8988T (cell line): ENCODE data around the gene ARMH4.

Experiments used
- DNase-seq: peaks from one replicate; pipeline ENCODE4 v3.0.0; 2011

The ARMH4 gene

GRCh38 chr14:58152014-58152857 lies at the start of gene ARMH4:
Gene ARMH4, minus strand, starts transcription at chr14:58152213. Its CDS starts 12,855 bp downstream, at chr14:58139358.
- peak; percentile 75 for DNase-seq

- DNase-seq = no peak
Measured at GRCh38 chr14:58200846-58201245, 48.8 kb upstream of the ARMH4 start.

GRCh38 chr14:58200480-58200841 lies 48.4 kb upstream of the ARMH4 start:
- DNase-seq = no peak

GRCh38 chr14:58199726-58200479 lies 47.9 kb upstream of the ARMH4 start, which contains the start of gene ACTR10:
Gene ACTR10, plus strand, starts transcription at chr14:58200149. Its CDS starts 69 bp downstream, at chr14:58200218.
- DNase-seq = peak; percentile 66

GRCh38 chr14:58198086-58198485 lies 46.1 kb upstream of the ARMH4 start:
- DNase-seq = no peak

- DNase-seq = no peak
Measured at GRCh38 chr14:58196198-58196597, 44.2 kb upstream of the ARMH4 start.

- DNase-seq = no peak
Measured at GRCh38 chr14:58193542-58193941, 41.5 kb upstream of the ARMH4 start.

- no peak for DNase-seq
Measured at GRCh38 chr14:58191763-58192601, 40.0 kb upstream of the ARMH4 start.

GRCh38 chr14:58189176-58189575 lies 37.2 kb upstream of the ARMH4 start:
- DNase-seq = no peak

- no peak for DNase-seq
Measured at GRCh38 chr14:58177125-58177524, 25.1 kb upstream of the ARMH4 start.

GRCh38 chr14:58171090-58171489 lies 19.1 kb upstream of the ARMH4 start:
- DNase-seq = peak; percentile 74

- DNase-seq = no peak
Measured at GRCh38 chr14:58167891-58168290, 15.9 kb upstream of the ARMH4 start.

GRCh38 chr14:58167057-58167456 lies 15.0 kb upstream of the ARMH4 start:
- DNase-seq = no peak

GRCh38 chr14:58166005-58166983 lies 14.3 kb upstream of the ARMH4 start:
- DNase-seq = peak; percentile 37

GRCh38 chr14:58160561-58160960 lies 8.5 kb upstream of the ARMH4 start:
- no peak for DNase-seq

GRCh38 chr14:58151133-58152013 lies 640 bp downstream of the ARMH4 start:
- DNase-seq = no peak

GRCh38 chr14:58150243-58150805 lies 1.7 kb downstream of the ARMH4 start:
- DNase-seq = no peak

- no peak for DNase-seq
Measured at GRCh38 chr14:58149196-58149595, 2.8 kb downstream of the ARMH4 start.

- DNase-seq = no peak
Measured at GRCh38 chr14:58146399-58146798, 5.6 kb downstream of the ARMH4 start.

- DNase-seq = no peak
Measured at GRCh38 chr14:58145936-58146335, 6.1 kb downstream of the ARMH4 start.
